Peyer's patch (tissue), 4 donors: ENCODE results near the gene UVSSA. TPM values are rescaled to one million over a fixed set of nuclear protein-coding genes. Genes with fewer than 3 reads are reported as not detected.

Experiments used
- DNase-seq, 3 donors: peaks; one replicate each; pipeline ENCODE4 v3.0.0-alpha.2; 2017 to 2019
- H3K27ac ChIP-seq, 4 donors: fragments of 200-600 bp; sonication (generic); one replicate each; pipeline ENCODE4 v1.5.1; 2016 to 2019
- H3K27me3 ChIP-seq, 2 donors: fragments of 200-600 bp; sonication (generic); one replicate each; pipeline ENCODE4 v1.5.1; 2019
- H3K36me3 ChIP-seq, 3 donors: fragments of 200-600 bp; sonication (generic); one replicate each; pipeline ENCODE4 v1.5.1; 2016 to 2019
- H3K4me1 ChIP-seq, 4 donors: fragments of 200-600 bp; sonication (generic); one replicate each; pipeline ENCODE4 v1.5.1; 2016 to 2019
- H3K4me3 ChIP-seq, 4 donors: fragments of 200-600 bp; sonication (generic); 1 replicate in 3 of 4; 2 replicates in 1 of 4; pipeline ENCODE4 v1.5.1; 2016 to 2019; ENCODE audit warnings: mild to moderate bottlenecking in 1 of 4
- H3K9me3 ChIP-seq, 4 donors: fragments of 200-600 bp; sonication (generic); one replicate each; pipeline ENCODE4 v1.5.1; 2016 to 2019; ENCODE audit warnings: mild to moderate bottlenecking in 1 of 4
- CTCF ChIP-seq, 6 experiments: fragments of 450-650 bp in 4 of 6; fragments of 200-600 bp in 2 of 6; sonication (generic) in 1 of 6; IDR thresholded peaks; one replicate each; pipeline ENCODE4 v1.5.1; 2017 to 2019; ENCODE audit warnings: antibody characterized with exemption in 6 of 6, mild to moderate bottlenecking in 3 of 6, moderate library complexity in 1 of 6
- POLR2A ChIP-seq, 2 donors: fragments of 450-650 bp; IDR thresholded peaks; one replicate each; pipeline ENCODE4 v1.5.1; 2017; ENCODE audit warnings: antibody characterized with exemption in 2 of 2, mild to moderate bottlenecking in 2 of 2, moderate library complexity in 2 of 2
- total RNA-seq, 4 donors: library from RNA; depleted of rRNA; stranded (reverse); fragments of >200 nt; gene quantifications; one replicate each; pipeline ENCODE4 v1.1.0, GENCODE V29; 2016

The UVSSA gene
- total RNA-seq, 4 donors from 2014 or later: 42.2 to 118 (median 77.7) TPM

- H3K27ac ChIP-seq: no peak overlapping the region
- no peaks in the 10 kb centered on the region for H3K27me3 ChIP-seq
- no peaks in the 10 kb centered on the region for H3K9me3 ChIP-seq
- DNase-seq: peak in 1 of 3 donors; percentile 37
- TF ChIP-seq POLR2A (IDR thresholded peaks at IDR 0.05): no peak
- TF ChIP-seq CTCF (IDR thresholded peaks at IDR 0.05): no peak
- no peaks in the 10 kb centered on the region for H3K4me1 ChIP-seq
- no peak overlapping the region for H3K4me3 ChIP-seq
- peaks cover 0 to 58% (median 0%) of the 10 kb centered on the region in 3 donors for H3K36me3 ChIP-seq
Measured at GRCh38 chr4:1380368-1381151, 33.6 kb downstream of the UVSSA start.

- Histone ChIP-seq H3K27me3 (no peaks in the 10 kb centered on the region), H3K36me3 (peaks cover 0 to 58% (median 0%) of the 10 kb centered on the region in 3 donors), H3K9me3 (no peaks in the 10 kb centered on the region), H3K27ac (no peak overlapping the region), H3K4me1 (no peaks in the 10 kb centered on the region), H3K4me3 (no peak overlapping the region)
- TF ChIP-seq POLR2A (IDR thresholded peaks at IDR 0.05): no peak
- no peak for TF ChIP-seq CTCF (IDR thresholded peaks at IDR 0.05)
- DNase-seq: peak in 1 of 3 donors; percentile 21
Measured at GRCh38 chr4:1381181-1381621, 34.2 kb downstream of the UVSSA start.

- DNase-seq: peak in 1 of 3 donors; percentile 35
- no peaks in the 10 kb centered on the region for H3K9me3 ChIP-seq
- no peak for TF ChIP-seq POLR2A (IDR thresholded peaks at IDR 0.05)
- H3K27ac ChIP-seq: no peak overlapping the region
- no peaks in the 10 kb centered on the region for H3K4me1 ChIP-seq
- no peak overlapping the region for H3K4me3 ChIP-seq
- H3K36me3 ChIP-seq: peaks cover 0 to 58% (median 0%) of the 10 kb centered on the region in 3 donors
- H3K27me3 ChIP-seq: no peaks in the 10 kb centered on the region
Measured at GRCh38 chr4:1381944-1382541, 35.0 kb downstream of the UVSSA start.

- no peak overlapping the region for H3K4me3 ChIP-seq
- no peaks in the 10 kb centered on the region for H3K9me3 ChIP-seq
- H3K27ac ChIP-seq: no peak overlapping the region
- H3K36me3 ChIP-seq: peaks cover 0 to 53% (median 0%) of the 10 kb centered on the region in 3 donors
- TF ChIP-seq POLR2A (IDR thresholded peaks at IDR 0.05) (no peak), CTCF (IDR thresholded peaks at IDR 0.05) (no peak)
- H3K4me1 ChIP-seq: no peaks in the 10 kb centered on the region
- peak in 1 of 3 donors; percentile 39 for DNase-seq
- no peaks in the 10 kb centered on the region for H3K27me3 ChIP-seq
Measured at GRCh38 chr4:1382776-1383727, 36.0 kb downstream of the UVSSA start.

GRCh38 chr4:1383728-1384591, 37.0 kb downstream of the UVSSA start:
- Histone ChIP-seq H3K27ac (no peak overlapping the region), H3K9me3 (peaks cover 0 to 5% (median 0%) of the 10 kb centered on the region in 4 donors), H3K4me1 (no peaks in the 10 kb centered on the region), H3K36me3 (peaks cover 0 to 59% (median 0%) of the 10 kb centered on the region in 3 donors), H3K4me3 (no peak overlapping the region), H3K27me3 (no peaks in the 10 kb centered on the region)
- DNase-seq: peak in 1 of 3 donors; percentile 35
- no peak for TF ChIP-seq POLR2A (IDR thresholded peaks at IDR 0.05)
- TF ChIP-seq CTCF (IDR thresholded peaks at IDR 0.05): no peak
